HG02610 (cell line): ENCODE measurements around the gene BET1L.
"Not testable (repeated sequence)": the region's sequence is repeated elsewhere in the genome, so short reads cannot be mapped to it uniquely, and the experiment has no call there.

Experiments used
- ATAC-seq: cut with Tn5 transposase; IDR thresholded peaks from one replicate; pipeline ENCODE4 v1.9.1; 2021; ENCODE audit warnings: mild to moderate bottlenecking, moderate library complexity; ENCODE audit not compliant: unreplicated experiment

The BET1L gene

DNA sequence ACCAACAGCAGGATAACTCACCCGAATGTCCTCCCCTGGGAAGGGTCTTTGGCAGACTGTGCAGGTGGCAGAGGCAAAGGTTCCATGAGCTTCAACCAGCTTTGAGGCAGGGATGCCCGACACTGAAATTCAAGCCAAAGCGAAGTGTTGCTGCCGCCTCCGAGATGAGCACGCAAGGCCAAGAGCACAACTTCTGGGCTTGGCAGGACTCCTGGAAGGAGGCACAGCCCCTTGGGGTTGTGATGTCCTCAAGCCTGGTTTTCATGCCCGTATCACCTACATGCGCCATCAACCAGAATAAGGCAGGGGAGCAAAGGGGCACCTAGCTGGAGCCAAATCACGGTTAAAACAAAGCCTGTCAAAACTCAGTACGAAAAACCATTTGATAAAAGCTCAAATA, 23.2 kb upstream of the BET1L start:
- no peak for ATAC-seq

- no peak for ATAC-seq
These were observed 20.7 kb upstream of the BET1L start for GRCh38 chr11:227824-228379.

- ATAC-seq: peak; percentile 73
These were observed 18.7 kb upstream of the BET1L start for GRCh38 chr11:225734-226453.

- no peak for ATAC-seq
These were observed 17.2 kb upstream of the BET1L start for GRCh38 chr11:224424-224823.

DNA sequence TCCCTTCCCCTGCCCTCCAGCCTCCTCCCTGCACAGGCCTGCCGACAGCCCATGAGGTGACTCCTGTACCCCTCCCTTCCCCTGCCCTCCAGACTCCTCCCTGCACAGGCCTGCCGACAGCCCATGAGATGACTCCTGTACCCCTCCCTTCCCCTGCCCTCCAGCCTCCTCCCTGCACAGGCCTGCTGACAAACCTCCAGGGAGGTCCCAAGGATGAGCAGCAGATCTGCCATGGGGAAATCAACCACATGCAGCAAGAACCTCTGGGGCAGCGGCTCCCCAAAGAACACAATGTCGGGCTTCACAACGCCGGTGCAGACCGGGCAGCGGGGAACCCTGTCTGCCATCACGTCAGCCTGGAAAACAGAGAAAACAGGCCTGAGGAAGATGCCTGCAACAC, 16.7 kb upstream of the BET1L start:
- no peak for ATAC-seq

- ATAC-seq: no peak
These were observed 16.0 kb upstream of the BET1L start for GRCh38 chr11:223026-223789.

DNA sequence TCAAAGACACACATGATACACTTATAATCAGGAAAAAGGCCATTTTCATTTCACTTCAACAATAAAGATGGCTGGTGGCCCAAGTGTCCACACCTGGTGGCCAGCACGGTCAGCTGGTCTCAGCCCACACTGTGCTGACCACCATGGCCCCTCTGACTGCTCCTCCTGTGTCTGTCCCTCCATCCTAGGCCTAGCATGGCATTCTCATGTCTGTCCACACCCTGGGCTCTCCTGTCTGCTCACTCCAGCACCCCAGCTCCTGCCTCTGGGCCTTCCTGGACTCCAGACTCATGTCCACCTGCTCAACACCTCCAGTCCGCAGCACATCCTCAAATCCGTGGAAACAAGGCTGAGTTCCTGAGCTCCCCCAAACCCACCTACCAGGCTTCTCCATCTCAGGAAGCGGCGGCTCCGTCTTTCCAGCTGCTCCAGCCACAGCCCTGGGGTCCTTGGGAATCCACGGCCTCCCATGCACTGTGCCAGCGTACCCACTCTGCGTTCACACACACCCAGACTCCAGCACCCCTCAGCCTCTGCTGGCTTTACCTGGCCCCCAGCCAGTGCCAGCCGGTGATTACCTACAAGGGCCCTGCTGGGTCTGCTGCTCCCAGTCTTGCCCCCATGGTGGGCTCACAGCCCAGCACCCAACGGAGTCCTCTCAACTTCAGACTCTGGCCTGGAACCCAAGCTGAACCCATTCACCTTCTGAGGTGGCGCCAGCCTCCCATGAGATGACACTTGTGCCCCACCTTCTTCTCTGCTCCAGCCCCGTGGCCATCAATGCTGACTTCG, 15.0 kb upstream of the BET1L start:
- no peak for ATAC-seq

DNA sequence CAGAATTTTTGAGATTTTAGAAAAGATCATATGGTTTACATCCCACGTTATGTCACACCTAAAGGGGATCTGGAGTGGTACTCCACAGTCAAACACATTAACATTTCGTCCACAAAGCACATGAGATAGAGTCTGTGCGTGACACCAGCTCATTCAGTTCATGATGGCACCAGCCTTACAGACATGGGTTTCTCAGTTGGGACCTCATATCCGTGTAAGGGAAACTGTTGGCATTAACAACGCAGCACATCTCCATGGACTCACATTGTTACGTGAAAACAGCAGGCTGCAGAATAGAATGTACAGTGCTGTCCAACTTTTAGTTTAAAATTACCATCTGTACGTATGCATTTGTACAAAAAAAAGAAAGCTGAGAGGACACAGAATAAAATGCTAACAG, 14.3 kb upstream of the BET1L start:
- ATAC-seq: no peak

DNA sequence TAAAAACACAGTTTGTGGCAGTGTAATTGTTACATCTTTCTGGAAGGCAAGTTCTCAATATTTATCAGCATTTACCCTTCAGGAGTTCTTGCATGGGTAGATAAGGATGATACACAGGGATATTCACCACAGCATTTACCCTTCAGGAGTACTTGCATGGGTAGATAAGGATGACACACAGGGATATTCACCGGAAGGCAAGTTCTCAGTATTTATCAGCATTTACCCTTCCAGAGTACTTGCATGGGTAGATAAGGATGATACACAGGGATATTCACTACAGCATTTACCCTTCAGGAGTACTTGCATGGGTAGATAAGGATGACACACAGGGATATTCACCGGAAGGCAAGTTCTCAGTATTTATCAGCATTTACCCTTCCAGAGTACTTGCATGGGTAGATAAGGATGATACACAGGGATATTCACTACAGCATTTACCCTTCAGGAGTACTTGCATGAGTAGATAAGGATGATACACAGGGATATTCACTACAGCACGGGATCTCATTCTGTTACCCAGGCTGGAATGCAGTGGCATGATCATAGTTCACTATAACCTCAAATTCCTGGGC, 13.5 kb upstream of the BET1L start:
- ATAC-seq: not testable (repeated sequence)

DNA sequence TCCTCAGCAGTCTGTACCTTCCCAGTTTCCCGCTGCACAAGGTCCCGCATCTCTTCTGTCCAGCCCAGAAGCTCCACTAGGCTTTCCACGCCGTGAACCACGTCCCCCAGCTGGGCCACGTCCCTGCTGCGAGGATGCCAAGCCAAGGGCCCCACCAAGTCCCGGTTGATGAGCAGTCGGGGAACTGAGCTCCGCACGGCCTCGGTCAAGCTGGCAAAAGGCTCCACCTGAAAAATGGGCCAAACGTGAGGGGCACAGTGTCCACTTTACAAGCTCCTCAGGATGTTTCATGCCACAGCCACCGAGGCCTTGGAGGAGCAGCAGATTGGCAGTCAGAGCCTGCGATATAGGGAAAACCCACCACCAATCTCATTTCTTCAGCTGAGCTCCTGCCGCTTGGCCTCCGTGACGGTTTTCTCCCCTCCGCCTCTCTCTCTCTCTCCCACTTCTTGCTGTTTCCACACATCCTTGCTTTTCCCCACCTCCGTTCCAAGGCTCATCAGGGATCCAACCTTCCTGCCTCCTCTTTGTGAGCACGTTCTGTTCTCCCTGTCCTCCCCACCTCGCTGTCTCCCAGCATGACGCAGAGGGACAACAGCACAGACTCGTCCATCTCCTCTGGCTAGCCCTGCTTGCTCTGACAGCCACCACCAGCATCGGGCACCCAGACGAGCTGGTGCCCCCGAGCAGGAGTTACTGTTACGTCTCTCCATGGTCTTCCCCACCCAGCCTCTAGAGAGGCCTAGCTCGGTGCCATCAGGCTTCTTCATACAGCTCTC, 11.8 kb upstream of the BET1L start:
- ATAC-seq: no peak

GRCh38 chr11:217704-218103, 10.5 kb upstream of the BET1L start:
- ATAC-seq: no peak

DNA sequence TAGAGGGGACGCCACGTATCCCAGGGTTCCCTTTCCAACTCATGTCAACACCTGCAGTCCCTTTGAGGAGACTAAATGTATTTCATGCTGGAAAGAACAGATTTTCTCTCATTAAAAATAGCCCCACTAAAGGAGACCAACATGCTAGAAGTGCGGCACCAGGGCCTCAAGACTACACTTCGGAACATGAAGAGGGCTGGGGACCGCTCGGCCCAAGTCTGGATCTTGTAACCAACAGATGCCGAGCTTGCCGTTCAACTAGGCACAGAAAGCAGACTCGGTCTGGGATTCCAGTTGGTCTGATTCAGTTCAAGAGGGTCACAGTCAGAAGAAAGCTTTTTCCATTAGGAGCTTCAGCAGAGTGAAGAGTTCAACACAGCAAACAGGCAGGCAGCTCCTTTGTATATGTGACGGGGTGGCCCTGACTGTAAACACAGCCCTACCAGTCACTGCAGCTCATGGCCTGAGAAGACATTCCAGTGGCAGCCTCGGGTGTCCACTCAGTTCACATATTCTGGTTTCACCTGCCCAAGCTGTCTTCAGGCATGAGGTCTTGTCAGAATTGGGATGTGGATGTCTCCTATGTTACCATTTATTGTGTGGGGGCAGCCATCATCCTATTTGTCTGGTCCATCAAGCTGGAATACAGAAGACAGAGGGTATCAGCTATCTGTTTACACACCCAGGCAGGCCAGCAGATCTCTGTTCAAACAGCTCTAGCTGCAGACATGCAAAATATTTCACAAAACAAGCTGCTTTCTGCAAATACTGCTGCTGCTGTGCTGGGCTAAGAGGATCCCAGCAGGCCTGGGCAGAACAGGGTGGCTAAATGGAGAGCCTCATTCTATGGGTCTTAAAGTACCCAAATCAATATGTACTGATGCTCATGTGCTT, 9.1 kb upstream of the BET1L start:
- ATAC-seq: no peak

DNA sequence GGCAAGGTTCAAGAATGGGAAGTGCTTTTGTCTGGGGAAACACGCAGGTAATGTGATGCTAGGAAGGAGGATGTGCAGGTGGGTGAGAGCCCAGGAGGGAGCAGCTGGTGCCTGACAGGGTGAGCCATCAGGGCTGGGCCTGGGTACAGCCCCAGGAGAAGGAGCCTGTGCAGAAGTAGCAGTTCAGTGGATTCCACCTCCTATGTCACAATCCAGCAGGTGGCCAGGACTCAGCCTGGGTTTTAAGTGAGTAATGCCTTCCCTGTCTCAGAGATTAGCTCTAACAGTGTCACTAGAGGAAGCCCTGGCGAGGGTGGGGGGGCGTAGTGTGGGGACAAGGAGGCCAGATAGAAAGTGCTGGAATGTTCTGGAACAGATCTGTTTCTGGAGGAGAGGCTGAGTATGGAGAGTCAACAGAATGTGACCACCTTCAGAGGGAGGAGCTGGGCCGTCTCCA, 8.4 kb upstream of the BET1L start:
- no peak for ATAC-seq

DNA sequence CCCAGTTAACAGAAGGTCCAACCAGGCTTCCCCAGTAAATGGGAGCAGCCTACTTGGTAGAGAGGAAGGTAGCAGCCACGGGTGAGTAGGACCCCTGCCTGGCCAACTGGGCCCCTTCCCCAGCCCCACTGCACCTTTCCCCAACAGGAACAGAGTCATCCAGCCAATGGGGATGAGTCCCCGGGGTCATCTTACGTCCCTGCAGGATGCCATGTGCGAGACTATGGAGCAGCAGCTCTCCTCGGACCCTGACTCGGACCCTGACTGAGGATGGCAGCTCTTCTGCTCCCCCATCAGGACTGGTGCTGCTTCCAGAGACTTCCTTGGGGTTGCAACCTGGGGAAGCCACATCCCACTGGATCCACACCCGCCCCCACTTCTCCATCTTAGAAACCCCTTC, 6.9 kb upstream of the BET1L start:
- no peak for ATAC-seq

- no peak for ATAC-seq
These were observed 5.9 kb upstream of the BET1L start for GRCh38 chr11:213111-213510.

- ATAC-seq: no peak
These were observed 5.2 kb upstream of the BET1L start for GRCh38 chr11:212150-213100.

- ATAC-seq: no peak
These were observed 4.5 kb upstream of the BET1L start for GRCh38 chr11:211741-212140.

DNA sequence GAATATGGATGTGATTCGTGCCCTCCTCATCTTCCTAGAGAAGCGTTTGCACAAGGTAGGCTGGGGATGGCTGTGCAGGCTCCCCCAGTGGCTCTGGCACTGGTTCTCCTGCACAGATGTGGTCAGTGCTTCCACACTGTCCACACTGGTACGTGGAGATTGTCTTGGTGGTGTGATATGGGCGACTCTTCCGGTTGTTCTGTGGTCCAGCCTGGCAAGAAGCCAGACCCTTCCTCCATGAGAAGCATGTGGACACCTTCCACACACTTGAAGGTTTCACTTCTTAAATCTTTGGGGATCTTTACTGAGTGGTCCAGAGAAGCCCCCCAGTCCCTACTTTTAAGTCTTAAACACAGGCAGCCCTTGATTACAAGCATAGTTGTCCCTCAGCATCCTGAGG, 4.1 kb upstream of the BET1L start:
- no peak for ATAC-seq
